IPS-20b (cell line): ENCODE results near the gene TMEM8B.
"Not testable (repeated sequence)": the region's sequence is repeated elsewhere in the genome, so short reads cannot be mapped to it uniquely, and the experiment has no call there.

Experiments used
- H3K27ac ChIP-seq: one replicate; pipeline ENCODE4 v1.5.1; 2013; ENCODE audit warnings: low read length
- H3K27me3 ChIP-seq: 2 replicates; pipeline ENCODE4 v1.6.1; 2013; ENCODE audit warnings: mild to moderate bottlenecking, low read length, inconsistent platforms; ENCODE audit not compliant: insufficient read depth
- H3K36me3 ChIP-seq: 2 replicates; pipeline ENCODE4 v1.6.1; 2013; ENCODE audit warnings: low read depth, mild to moderate bottlenecking, inconsistent platforms, low read length, moderate library complexity; ENCODE audit not compliant: insufficient read depth
- H3K4me1 ChIP-seq: 2 replicates; pipeline ENCODE4 v1.6.1; 2013; ENCODE audit warnings: mild to moderate bottlenecking, control low read depth, inconsistent platforms, low read length, moderate library complexity; ENCODE audit not compliant: insufficient read depth
- H3K4me3 ChIP-seq: 2 replicates; pipeline ENCODE4 v1.5.1; 2013; ENCODE audit warnings: mild to moderate bottlenecking, low read length, inconsistent platforms
- H3K9ac ChIP-seq: 2 replicates; pipeline ENCODE4 v1.6.1; 2013; ENCODE audit warnings: low read depth, mild to moderate bottlenecking, inconsistent platforms, low read length, moderate library complexity
- H3K9me3 ChIP-seq: 2 replicates; pipeline ENCODE4 v1.6.1; 2013; ENCODE audit warnings: mild to moderate bottlenecking, low read depth, low read length, inconsistent platforms; ENCODE audit not compliant: insufficient read depth

Gene TMEM8B

DNA sequence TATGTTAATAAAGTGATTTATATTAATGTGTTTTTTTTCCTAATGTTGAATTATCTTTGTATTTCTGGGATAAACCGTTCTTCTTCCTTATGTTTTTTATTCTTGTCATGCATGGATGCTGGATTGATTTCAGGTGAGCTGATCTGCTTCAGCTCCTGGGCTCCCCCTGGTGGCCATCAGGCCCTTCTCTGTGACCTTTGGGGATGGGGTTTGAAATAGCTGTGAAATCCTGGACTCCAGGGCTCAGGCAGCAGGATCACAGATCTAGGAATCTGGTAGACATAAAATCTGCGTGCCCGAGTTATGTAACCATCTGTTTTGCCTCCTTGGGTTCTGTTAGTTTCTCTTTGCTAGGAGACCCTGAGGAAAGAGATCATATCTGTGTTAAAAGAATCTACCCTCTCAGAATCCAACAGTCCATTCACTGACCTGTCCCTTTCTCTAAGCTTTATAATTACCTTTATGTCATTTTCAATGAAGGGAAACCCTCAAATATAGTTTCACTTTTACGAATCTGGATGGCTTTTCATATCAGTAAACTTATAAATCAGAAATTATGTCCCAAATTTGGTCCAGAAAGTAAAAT, 53.3 kb downstream of the TMEM8B start:
- Histone ChIP-seq H3K4me3 (no peak overlapping the region), H3K36me3 (no peaks in the 10 kb centered on the region), H3K9ac (no peak overlapping the region), H3K9me3 (0 out of 2 replicates have a peak, but pooled peaks cover under 1% of the 10 kb centered on the region), H3K27me3 (no peaks in the 10 kb centered on the region), H3K27ac (no peak overlapping the region), H3K4me1 (no peaks in the 10 kb centered on the region)

DNA sequence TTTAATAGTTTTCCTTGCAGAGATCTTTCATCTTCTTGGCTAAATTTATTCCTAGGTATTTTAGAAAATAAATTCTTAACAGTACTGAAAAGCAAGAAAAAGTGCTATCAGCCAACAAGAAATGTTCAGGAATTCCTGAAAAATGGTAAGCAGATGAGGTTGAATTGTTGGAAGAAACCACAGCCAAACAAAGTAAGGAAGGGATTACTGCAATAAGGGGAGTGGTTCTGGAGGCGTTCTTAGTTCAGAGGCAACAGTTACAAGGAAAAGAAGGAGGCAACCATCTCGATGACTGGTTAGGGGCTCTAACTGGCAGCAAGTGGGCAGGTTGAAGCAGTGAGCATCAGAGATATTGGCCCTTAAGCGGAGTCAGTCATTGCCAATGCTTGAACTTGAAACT, 54.0 kb downstream of the TMEM8B start:
- Histone ChIP-seq H3K36me3 (no peaks in the 10 kb centered on the region), H3K27me3 (no peaks in the 10 kb centered on the region), H3K9me3 (no peaks in the 10 kb centered on the region), H3K27ac (no peak overlapping the region), H3K9ac (no peak overlapping the region), H3K4me3 (no peak overlapping the region), H3K4me1 (no peaks in the 10 kb centered on the region)

DNA sequence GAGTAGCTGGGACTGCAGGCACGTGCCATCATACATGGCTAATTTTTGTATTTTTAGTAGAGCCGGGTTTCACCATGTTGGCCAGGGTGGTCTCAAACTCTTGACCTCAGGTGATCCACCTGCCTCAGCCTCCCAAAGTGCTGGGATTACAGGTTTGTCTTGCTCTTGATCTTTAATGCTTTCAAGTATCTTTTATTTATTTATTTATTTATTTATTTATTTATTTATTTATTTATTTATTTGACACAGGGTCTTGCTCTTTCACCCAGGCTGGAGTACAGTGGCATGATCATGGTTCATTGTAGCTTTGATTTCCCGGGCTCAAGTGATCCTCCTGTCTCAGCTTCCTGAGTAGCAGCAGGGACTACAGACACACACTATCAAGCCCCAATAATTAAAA, 55.9 kb downstream of the TMEM8B start:
- H3K36me3 ChIP-seq, H3K4me3 ChIP-seq, H3K9me3 ChIP-seq, H3K4me1 ChIP-seq, H3K27me3 ChIP-seq, H3K27ac ChIP-seq, H3K9ac ChIP-seq: not testable (repeated sequence)

DNA sequence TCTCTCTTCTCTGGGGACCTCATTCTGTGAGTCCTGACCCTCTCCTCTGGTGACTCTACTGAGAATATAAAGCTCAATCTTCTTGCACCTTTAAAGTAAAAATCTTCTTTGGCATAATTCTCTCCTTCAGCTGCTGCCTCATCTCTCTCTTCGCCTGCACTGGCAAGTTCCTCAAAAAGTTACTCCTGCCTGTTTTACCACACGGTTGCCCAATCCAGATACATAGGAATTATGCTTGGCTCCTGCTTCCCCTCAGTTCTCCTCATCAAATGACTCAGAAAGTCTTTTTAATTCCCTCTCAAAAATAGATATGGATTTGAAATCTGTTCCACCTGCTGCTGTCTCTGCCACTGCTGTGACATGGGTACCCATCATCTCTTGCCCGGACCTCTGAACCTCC, 62.6 kb downstream of the TMEM8B start:
- no peak overlapping the region for H3K9ac ChIP-seq
- H3K9me3 ChIP-seq: no peaks in the 10 kb centered on the region
- no peaks in the 10 kb centered on the region for H3K4me1 ChIP-seq
- H3K36me3 ChIP-seq: no peaks in the 10 kb centered on the region
- no peak overlapping the region for H3K4me3 ChIP-seq
- no peaks in the 10 kb centered on the region; the same call in 1 of the 2 replicates for H3K27me3 ChIP-seq
- H3K27ac ChIP-seq: no peak overlapping the region

DNA sequence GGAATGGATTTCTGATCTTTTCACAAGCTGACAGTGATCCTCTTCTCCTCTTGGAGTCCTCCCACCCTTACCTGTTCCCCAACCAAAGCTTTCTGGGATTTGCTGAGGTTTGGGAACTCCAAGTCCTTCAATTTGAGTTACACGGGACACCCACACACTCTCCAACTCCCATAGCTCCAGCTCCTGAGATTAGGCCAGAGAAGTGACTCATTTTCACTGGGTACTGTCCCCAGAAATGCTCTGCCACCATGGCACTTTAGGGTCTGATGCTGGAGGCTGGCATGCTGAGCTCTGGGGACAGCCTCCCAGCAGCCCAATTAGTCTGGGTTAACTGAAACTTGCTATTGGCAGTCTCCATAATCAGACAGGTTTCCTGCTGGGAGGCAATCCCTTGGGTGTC, 63.0 kb downstream of the TMEM8B start:
- Histone ChIP-seq H3K36me3 (no peaks in the 10 kb centered on the region), H3K4me3 (no peak overlapping the region), H3K27me3 (no peaks in the 10 kb centered on the region; the same call in 1 of the 2 replicates), H3K4me1 (no peaks in the 10 kb centered on the region), H3K9me3 (no peaks in the 10 kb centered on the region), H3K27ac (no peak overlapping the region), H3K9ac (no peak overlapping the region)

DNA sequence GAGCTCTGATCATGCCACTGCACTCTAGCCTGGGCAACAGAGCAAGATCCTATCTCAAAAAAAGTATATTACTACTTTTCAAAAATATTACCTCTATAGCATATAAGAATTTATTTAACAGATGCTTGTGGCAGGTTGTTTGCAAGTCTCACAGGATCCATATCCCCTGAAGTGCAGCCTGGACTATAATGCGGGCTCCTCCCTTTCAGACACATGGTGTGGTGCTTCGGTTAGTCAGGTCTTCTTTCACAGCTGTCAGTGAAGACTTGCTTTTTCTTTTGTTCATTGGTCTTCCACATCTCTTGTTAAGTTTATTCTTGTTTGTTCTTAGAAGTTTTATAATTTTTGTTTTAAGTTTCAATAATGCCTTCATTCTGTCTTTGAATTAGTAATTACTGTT, 67.5 kb downstream of the TMEM8B start:
- no peaks in the 10 kb centered on the region for H3K36me3 ChIP-seq
- no peaks in the 10 kb centered on the region; the same call in 1 of the 2 replicates for H3K27me3 ChIP-seq
- H3K27ac ChIP-seq: no peak overlapping the region
- no peak overlapping the region for H3K9ac ChIP-seq
- no peaks in the 10 kb centered on the region for H3K4me1 ChIP-seq
- H3K9me3 ChIP-seq: no peaks in the 10 kb centered on the region
- H3K4me3 ChIP-seq: no peak overlapping the region

DNA sequence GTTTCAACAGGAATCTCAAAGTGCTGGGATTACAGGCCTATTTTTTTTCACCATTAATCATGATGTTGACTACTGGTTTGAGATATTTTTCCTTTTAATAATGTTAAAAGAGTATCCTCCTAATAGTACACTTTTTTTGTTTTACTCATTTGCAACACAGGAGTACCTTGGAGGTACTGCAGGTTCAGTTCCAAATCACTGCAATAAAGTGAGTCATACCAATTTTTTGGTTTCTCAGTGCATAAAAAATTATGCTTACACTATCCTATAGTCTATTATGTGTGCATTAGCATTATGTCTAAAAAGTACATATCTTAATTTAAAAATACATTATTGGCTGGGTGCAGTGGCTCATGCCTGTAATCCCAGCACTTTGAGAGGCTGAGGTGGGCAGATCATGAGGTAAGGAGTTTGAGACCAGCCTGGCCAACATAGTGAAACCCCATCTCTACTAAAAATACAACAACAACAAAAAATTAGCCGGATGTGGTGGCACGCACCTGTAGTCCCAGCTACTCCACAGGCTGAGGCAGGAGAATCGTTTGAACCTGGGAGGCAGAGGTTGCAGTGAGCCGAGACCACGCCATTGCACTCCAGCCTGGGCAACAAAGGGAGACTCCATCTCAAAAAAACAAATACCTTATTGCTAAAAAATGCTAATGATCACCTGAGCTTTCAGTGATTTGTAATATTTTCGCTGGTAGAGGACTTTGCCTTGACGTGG, 68.5 kb downstream of the TMEM8B start:
- H3K4me1 ChIP-seq, H3K9me3 ChIP-seq, H3K36me3 ChIP-seq, H3K9ac ChIP-seq, H3K27me3 ChIP-seq, H3K27ac ChIP-seq, H3K4me3 ChIP-seq: not testable (repeated sequence)

DNA sequence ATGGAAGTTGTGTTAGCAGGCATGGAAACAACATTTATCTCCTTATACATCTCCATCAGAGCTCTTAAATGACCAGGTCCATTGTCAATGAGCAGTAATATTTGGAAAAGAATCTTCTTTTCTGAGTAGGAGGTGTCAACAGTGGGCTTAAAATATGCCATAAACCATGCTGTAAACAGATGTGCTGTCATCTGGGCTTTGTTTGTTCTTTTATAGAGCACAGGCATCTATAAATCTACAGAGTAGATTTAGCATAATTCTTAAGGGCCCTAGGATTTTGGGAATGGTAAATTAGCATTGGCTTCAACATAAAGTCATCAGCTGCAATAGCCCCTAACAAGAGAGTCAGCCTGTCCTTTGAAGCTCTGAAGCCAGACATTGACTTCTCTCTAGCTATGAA, 69.3 kb downstream of the TMEM8B start:
- Histone ChIP-seq H3K4me1 (no peaks in the 10 kb centered on the region), H3K9me3 (no peaks in the 10 kb centered on the region), H3K36me3 (no peaks in the 10 kb centered on the region), H3K9ac (no peak overlapping the region), H3K4me3 (no peak overlapping the region), H3K27me3 (no peaks in the 10 kb centered on the region), H3K27ac (no peak overlapping the region)

DNA sequence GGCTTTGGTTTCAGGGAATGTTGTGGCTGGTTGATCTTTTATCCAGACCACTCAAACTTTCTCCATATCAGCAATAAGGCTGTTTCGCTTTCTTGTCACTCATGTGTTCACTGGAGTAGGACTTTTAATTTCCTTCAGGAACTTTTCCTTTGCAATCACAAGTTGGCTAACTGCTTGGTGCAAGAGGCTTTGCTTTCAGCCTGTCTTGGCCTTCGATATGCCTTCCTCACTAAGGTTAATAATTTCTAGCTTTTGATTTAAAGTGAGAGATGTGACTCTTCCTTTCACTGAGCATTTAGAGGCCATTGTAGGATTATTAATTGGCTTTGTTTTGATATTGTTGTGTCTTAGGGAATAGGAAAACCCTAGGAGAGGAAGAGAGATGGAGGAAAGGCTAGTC, 70.0 kb downstream of the TMEM8B start:
- Histone ChIP-seq H3K4me3 (no peak overlapping the region), H3K9me3 (no peaks in the 10 kb centered on the region), H3K4me1 (no peaks in the 10 kb centered on the region), H3K27me3 (no peaks in the 10 kb centered on the region), H3K27ac (no peak overlapping the region), H3K36me3 (no peaks in the 10 kb centered on the region), H3K9ac (no peak overlapping the region)

DNA sequence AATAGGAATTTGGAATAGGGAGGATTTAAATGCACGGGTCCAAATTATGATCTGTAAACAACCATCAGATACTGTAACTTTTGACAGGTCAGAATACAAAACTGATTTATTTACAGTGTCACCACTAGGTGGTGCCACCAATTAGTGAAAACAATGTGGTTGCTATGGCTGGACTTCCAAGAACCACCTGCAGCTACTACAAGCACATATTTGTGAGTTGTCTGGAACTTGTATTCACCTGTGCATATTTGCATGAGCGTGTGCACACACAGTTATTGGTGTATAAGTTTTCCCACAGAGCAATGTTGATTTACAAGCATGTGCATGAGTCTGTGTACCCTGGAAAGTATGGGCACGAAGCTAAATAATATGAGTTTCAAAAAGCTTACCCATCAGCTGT, 74.0 kb downstream of the TMEM8B start:
- H3K36me3 ChIP-seq: no peaks in the 10 kb centered on the region
- no peaks in the 10 kb centered on the region for H3K9me3 ChIP-seq
- H3K4me1 ChIP-seq: peaks cover 13% of the 10 kb centered on the region
- no peak overlapping the region for H3K9ac ChIP-seq
- H3K4me3 ChIP-seq: no peak overlapping the region
- no peaks in the 10 kb centered on the region for H3K27me3 ChIP-seq
- H3K27ac ChIP-seq: no peak overlapping the region

DNA sequence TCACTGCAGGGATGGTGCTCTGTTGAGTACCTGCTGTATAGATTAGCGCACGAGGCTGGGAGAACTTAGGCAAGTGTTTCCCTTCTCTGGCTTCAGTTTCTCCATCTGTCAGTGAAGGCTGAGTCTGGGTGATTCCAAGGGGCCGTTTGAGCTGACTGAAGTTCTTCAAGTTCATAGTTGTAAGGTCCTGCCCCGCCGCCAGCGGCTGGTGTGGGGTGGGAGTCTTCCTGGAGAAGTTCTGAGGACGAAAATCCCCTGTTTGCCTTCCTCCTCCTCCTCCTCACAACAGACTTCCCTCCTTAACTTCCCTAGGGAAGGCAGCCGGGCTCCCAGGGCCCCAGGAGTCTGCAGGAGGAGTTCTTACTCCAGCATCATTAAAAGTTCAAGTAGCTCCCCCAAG, 75.3 kb downstream of the TMEM8B start:
- Histone ChIP-seq H3K4me3 (no peak overlapping the region), H3K4me1 (peaks cover 24% of the 10 kb centered on the region), H3K36me3 (no peaks in the 10 kb centered on the region), H3K9me3 (no peaks in the 10 kb centered on the region), H3K9ac (no peak overlapping the region), H3K27ac (no peak overlapping the region), H3K27me3 (no peaks in the 10 kb centered on the region)

DNA sequence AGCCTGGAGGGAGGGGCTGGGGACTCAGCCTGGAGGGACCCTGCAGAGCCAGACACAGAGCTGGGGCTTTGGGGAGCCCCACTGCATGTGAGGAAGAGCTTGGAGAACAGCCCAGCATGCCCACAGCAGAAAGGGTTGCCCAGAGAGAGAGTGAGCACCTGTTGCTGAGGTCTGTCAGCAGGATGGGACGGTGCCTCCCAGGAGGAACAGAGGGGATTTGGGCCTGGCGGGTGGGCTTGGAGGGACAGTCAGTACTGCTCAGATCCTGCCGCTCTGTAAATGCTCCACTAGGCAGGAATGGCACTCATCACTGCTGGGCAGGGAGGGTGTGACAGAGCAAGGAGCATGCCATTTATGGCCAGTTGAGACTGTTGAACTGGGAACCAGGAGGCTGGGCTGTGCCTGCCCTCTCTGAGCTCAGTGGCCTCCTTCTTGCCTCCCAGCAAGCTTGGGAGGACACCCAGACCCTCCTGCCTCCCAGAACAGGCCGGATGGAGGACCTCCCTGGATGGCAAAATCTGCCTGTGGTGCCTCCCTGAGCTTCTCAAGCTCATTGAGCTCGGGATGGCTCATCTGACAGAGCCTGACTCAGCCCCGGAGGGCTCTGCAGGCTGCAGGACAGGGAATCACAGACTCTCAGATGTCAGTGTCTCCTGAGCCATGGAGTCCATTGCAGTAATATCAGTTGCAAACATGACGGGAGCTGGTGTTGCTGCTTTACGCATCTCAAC, 76.2 kb downstream of the TMEM8B start:
- Histone ChIP-seq H3K4me1 (peaks cover 24% of the 10 kb centered on the region), H3K27me3 (no peaks in the 10 kb centered on the region), H3K27ac (no peak overlapping the region), H3K36me3 (no peaks in the 10 kb centered on the region), H3K9ac (no peak overlapping the region), H3K9me3 (no peaks in the 10 kb centered on the region), H3K4me3 (no peak overlapping the region)
